Adrenal gland (tissue), 12 donors: ENCODE results near the gene THRA. TPM values are rescaled to one million over a fixed set of nuclear protein-coding genes. Genes with fewer than 3 reads are reported as not detected.

Experiments
- DNase-seq, 7 donors: peaks; one replicate each; pipeline ENCODE4 v3.0.0-alpha.2; 2019 to 2020
- H3K27ac ChIP-seq, 5 donors: fragments of 200-600 bp; sonication (generic) in 4 of 5; 1 replicate in 3 of 5; 2 replicates in 2 of 5; pipeline versions ENCODE4 v1.5.1 to v1.8.0; 2016 to 2020; ENCODE audit warnings: mild to moderate bottlenecking in 1 of 5
- H3K27me3 ChIP-seq: fragments of 200-600 bp; 2 replicates; pipeline ENCODE4 v1.8.0; 2021
- H3K36me3 ChIP-seq, 2 donors: fragments of 200-600 bp; replicated peaks in 1 of 2; 1 replicate in 1 of 2; 2 replicates in 1 of 2; pipeline versions ENCODE4 v1.5.1 to v1.8.0; 2018 to 2022
- H3K4me1 ChIP-seq, 2 donors: fragments of 200-600 bp; replicated peaks in 1 of 2; 1 replicate in 1 of 2; 2 replicates in 1 of 2; pipeline versions ENCODE4 v1.5.1 to v1.8.0; 2018 to 2021
- H3K4me3 ChIP-seq, 4 donors: fragments of 200-600 bp; sonication (generic) in 3 of 4; one replicate each; pipeline ENCODE4 v1.5.1; 2016 to 2018
- H3K9me3 ChIP-seq, 3 donors: fragments of 200-600 bp; sonication (generic) in 1 of 3; replicated peaks in 1 of 3; 1 replicate in 2 of 3; 2 replicates in 1 of 3; pipeline versions ENCODE4 v1.5.1 to v1.8.0; 2016 to 2021
- POLR2A ChIP-seq, 2 donors: fragments of 450-650 bp; IDR thresholded peaks; one replicate each; pipeline ENCODE4 v1.6.1; 2017; ENCODE audit warnings: antibody characterized with exemption in 2 of 2, mild to moderate bottlenecking in 2 of 2, moderate library complexity in 1 of 2
- WGBS, 4 donors: extraction: QIAGEN DNeasy Blood & Tissue Kit in 2 of 4; methylation state at CpG; one replicate each; pipeline versions ENCODE4 v1.1.5 to v1.1.7; 2013 to 2017; 5-methylcytosine and 5-hydroxymethylcytosine counted together
- intact Hi-C, 2 donors: fragments of 100-400 bp; cut with DNase I; formaldehyde crosslinking; loops; one replicate each; pipeline versions ENCODE4 v1.14.1 to v1.15.0; 2022 to 2023
- polyA plus RNA-seq, 3 donors: library from polyadenylated mRNA; stranded (reverse); fragments of 200-250 nt in 2 of 3; fragments of 350-450 nt in 1 of 3; fragmentation: Illumina TruSeq in 1 of 3; extraction: RNeasy Lipid Tissue Mini Kit (QIAGEN cat#74804) in 1 of 3; gene quantifications; one replicate each; pipeline ENCODE4 v1.2.3, GENCODE V29; 2013 to 2014
- total RNA-seq, 9 donors: library from RNA; depleted of rRNA in 4 of 9; stranded (reverse); fragments of >200 nt in 4 of 9; fragments of 120-200 nt in 1 of 9; fragmentation: NEBNext Ultra II Directional in 1 of 9; extraction: Animal tissue kit (Norgen Biotek cat#: 25700) in 1 of 9; gene quantifications; one replicate each; pipeline versions ENCODE4 v1.1.0 to v1.2.4, GENCODE V29; 2013 to 2023
- TF ChIP-seq, protein P1 (sequence below), 6 experiments: fragments of 450-650 bp in 4 of 6; fragments of 200-600 bp in 2 of 6; sonication (generic) in 1 of 6; IDR thresholded peaks; 1 replicate in 5 of 6; 2 replicates in 1 of 6; pipeline versions ENCODE4 v1.5.1 to v1.8.0; 2016 to 2021; ENCODE audit warnings: antibody characterized with exemption in 6 of 6, mild to moderate bottlenecking in 2 of 6, moderate library complexity in 1 of 6
- donor health status: healthy with polysubstance abuse.
- donor health status: Bipolar disorder and iron deficiency.
- donor health status: DM: yes; HTN: yes; CAD: no.
- donor health status: DM: no; HTN: no; CAD: no.
- donor health status: DM: no; HTN: no; CAD: no.
- donor health status: DM: yes; HTN: yes; CAD: no.

Gene THRA
- total and polyA plus RNA-seq, 12 donors, result 39.2 to 110 (median 65.8) TPM

DNA sequence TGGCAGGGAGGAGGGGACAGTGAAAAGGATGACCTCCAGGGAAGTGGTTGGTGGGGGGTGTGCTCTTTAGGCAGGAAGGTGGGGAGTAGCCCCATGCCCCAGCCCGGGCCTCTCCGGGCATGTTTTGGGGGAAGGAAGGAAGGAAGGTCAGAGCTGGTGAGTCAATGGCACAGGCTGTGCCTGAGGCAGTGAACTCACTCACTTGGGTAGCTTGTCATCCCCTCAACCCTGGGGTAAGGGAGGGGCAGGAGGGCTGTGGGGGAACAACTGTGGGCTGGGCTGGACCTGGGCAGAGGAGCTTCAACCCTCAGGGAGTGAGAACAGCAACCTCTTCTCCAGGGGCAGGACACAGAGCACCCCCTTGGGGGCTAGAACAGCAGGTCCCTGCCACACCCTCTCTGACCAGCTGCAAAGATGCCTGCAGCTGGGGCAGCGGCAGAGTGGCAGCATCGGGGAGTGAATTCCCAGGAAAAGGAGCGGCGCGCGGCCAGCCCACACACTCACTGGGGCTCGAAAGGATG lies 41.3 kb upstream of the THRA start:
- intact Hi-C loops, result no loop called here

DNA sequence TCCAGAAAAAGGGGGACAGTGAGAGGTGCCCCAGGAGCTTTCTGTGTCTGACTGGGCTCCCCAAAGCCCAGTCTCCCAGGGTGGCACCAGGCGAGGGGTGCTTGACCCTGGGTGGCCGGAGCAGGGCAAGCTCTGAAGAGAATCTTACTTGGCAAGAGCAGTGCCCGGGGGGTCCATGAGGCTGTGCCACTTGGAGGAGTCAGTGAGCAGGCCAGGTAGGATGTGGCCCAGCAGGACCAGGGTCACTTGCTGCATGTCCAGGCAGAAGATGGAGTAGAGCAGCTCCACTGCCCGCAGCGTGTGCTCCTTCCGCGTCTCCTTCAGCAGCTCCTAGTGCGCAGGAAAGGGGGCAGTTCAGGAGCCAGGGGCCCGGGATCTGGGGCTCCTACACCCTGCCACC lies 40.3 kb upstream of the THRA start:
- WGBS, 4 donors, result 90 to 97% (median 93%) methylated on average over 3 to 9 of the region's 9 CpGs
- H3K4me1 ChIP-seq, result peaks cover 37 to 41% of the 10 kb centered on the region in 2 donors
- intact Hi-C loops, result no loop called here
- peak overlapping the region in 3 of 5 donors; percentile 84 to 89 (median 88) for H3K27ac ChIP-seq
- DNase-seq, result no peak
- no peaks in the 10 kb centered on the region for H3K9me3 ChIP-seq
- H3K27me3 ChIP-seq, result no peaks in the 10 kb centered on the region
- TF ChIP-seq, protein P1, sequence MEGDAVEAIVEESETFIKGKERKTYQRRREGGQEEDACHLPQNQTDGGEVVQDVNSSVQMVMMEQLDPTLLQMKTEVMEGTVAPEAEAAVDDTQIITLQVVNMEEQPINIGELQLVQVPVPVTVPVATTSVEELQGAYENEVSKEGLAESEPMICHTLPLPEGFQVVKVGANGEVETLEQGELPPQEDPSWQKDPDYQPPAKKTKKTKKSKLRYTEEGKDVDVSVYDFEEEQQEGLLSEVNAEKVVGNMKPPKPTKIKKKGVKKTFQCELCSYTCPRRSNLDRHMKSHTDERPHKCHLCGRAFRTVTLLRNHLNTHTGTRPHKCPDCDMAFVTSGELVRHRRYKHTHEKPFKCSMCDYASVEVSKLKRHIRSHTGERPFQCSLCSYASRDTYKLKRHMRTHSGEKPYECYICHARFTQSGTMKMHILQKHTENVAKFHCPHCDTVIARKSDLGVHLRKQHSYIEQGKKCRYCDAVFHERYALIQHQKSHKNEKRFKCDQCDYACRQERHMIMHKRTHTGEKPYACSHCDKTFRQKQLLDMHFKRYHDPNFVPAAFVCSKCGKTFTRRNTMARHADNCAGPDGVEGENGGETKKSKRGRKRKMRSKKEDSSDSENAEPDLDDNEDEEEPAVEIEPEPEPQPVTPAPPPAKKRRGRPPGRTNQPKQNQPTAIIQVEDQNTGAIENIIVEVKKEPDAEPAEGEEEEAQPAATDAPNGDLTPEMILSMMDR (IDR thresholded peaks at IDR 0.05), result no peak
- TF ChIP-seq POLR2A (IDR thresholded peaks at IDR 0.05), result no peak
- peaks cover 0 to 26% of the 10 kb centered on the region in 2 donors for H3K36me3 ChIP-seq
- H3K4me3 ChIP-seq, result no peak overlapping the region

More for the DNA sequence above, 41.3 kb upstream of the THRA start:
- H3K27me3 ChIP-seq, result no peaks in the 10 kb centered on the region
- peak in 1 of 2 donors; percentile 44 for TF ChIP-seq POLR2A (IDR thresholded peaks at IDR 0.05)
- TF ChIP-seq, protein P1 (IDR thresholded peaks at IDR 0.05), result no peak
- DNase-seq, result peak; percentile 83 to 95 (median 88)
- H3K27ac ChIP-seq, result peak overlapping the region; percentile 39 to 89 (median 84)
- no peak overlapping the region for H3K4me3 ChIP-seq
- H3K36me3 ChIP-seq, result peaks cover 0 to 25% of the 10 kb centered on the region in 2 donors
- no peaks in the 10 kb centered on the region for H3K9me3 ChIP-seq
- WGBS, 4 donors, result 24 to 46% (median 37%) methylated on average over 9 of the region's 9 CpGs
- H3K4me1 ChIP-seq, result peaks cover 35 to 39% of the 10 kb centered on the region in 2 donors

- H3K27me3 ChIP-seq, result no peaks in the 10 kb centered on the region
- 86 to 94% (median 90%) methylated on average over 5 to 19 of the region's 19 CpGs for WGBS, 4 donors
- H3K4me3 ChIP-seq, result no peak overlapping the region
- TF ChIP-seq, protein P1 (IDR thresholded peaks at IDR 0.05), result no peak
- TF ChIP-seq POLR2A (IDR thresholded peaks at IDR 0.05), result no peak
- H3K9me3 ChIP-seq, result no peaks in the 10 kb centered on the region
- H3K27ac ChIP-seq, result peak overlapping the region in 1 of 5 donors; percentile 12
- peaks cover 31 to 35% of the 10 kb centered on the region in 2 donors for H3K4me1 ChIP-seq
- DNase-seq, result no peak
- intact Hi-C loops, result no loop called here
- peaks cover 0 to 26% of the 10 kb centered on the region in 2 donors for H3K36me3 ChIP-seq
Measured at GRCh38 chr17:40022961-40023541, 39.7 kb upstream of the THRA start.

- TF ChIP-seq, protein P1 (IDR thresholded peaks at IDR 0.05), result no peak
- TF ChIP-seq POLR2A (IDR thresholded peaks at IDR 0.05), result no peak
- Histone ChIP-seq H3K4me3 (no peak overlapping the region), H3K9me3 (no peaks in the 10 kb centered on the region), H3K4me1 (peaks cover 24 to 28% of the 10 kb centered on the region in 2 donors), H3K27ac (peak overlapping the region in 1 of 5 donors; percentile 12), H3K36me3 (peaks cover 0 to 32% of the 10 kb centered on the region in 2 donors), H3K27me3 (no peaks in the 10 kb centered on the region)
- peak in 5 of 7 donors; percentile 35 to 69 (median 37) for DNase-seq
- 72 to 79% (median 74%) methylated on average over 7 to 10 of the region's 10 CpGs for WGBS, 4 donors
- intact Hi-C loops, result no loop called here
Measured at GRCh38 chr17:40023590-40024292, 39.0 kb upstream of the THRA start.
